Transverse colon (tissue), 4 donors: Measurements from ENCODE around the gene PDCD1.

Experiments used
- CTCF ChIP-seq, 5 experiments: fragments of 200-600 bp in 3 of 5; fragments of 450-650 bp in 2 of 5; sonication (generic) in 3 of 5; IDR thresholded peaks; 1 replicate in 2 of 5; 2 replicates in 3 of 5; pipeline ENCODE4 v1.5.1; 2016 to 2017; ENCODE audit warnings: antibody characterized with exemption in 5 of 5, inconsistent platforms in 3 of 5, mild to moderate bottlenecking in 2 of 5, moderate library complexity in 1 of 5
- EP300 ChIP-seq: sonication (generic); formaldehyde crosslinking; IDR thresholded peaks from one replicate; pipeline ENCODE4 v1.6.1; 2017; ENCODE audit warnings: antibody characterized with exemption, low read depth
- POLR2A ChIP-seq: fragments of 450-650 bp; IDR thresholded peaks from one replicate; pipeline ENCODE4 v1.6.1; 2016; ENCODE audit warnings: antibody characterized with exemption, mild to moderate bottlenecking, moderate library complexity
- POLR2AphosphoS5 ChIP-seq, 3 donors: sonication (generic); formaldehyde crosslinking; IDR thresholded peaks; one replicate each; pipeline ENCODE4 v1.6.1; 2016; ENCODE audit warnings: antibody characterized with exemption in 3 of 3

GRCh38 chr2:241811201-241811951, 47.3 kb downstream of the PDCD1 start:
- TF ChIP-seq CTCF (IDR thresholded peaks at IDR 0.05) = no peak
- no peak for TF ChIP-seq POLR2A
- TF ChIP-seq EP300 = no peak
- TF ChIP-seq POLR2AphosphoS5 (IDR thresholded peaks at IDR 0.05) = no peak
